Rectal smooth muscle tissue (tissue), 1 donor: Measurements from ENCODE around the gene ACAN.

Experiments used
- H3K27ac ChIP-seq: one replicate; pipeline ENCODE4 v1.7.0; 2013; ENCODE audit warnings: low read depth, low read length, inconsistent platforms
- H3K27me3 ChIP-seq: one replicate; pipeline ENCODE4 v1.7.0; 2013; ENCODE audit warnings: low read length; ENCODE audit not compliant: control insufficient read depth, insufficient read depth
- H3K36me3 ChIP-seq: one replicate; pipeline ENCODE4 v1.7.0; 2013; ENCODE audit warnings: low read length; ENCODE audit not compliant: control insufficient read depth, insufficient read depth
- H3K4me1 ChIP-seq: one replicate; pipeline ENCODE4 v1.7.0; 2013; ENCODE audit warnings: low read length; ENCODE audit not compliant: control insufficient read depth, insufficient read depth
- H3K4me3 ChIP-seq: one replicate; pipeline ENCODE4 v1.7.0; 2013; ENCODE audit warnings: low read length
- H3K9ac ChIP-seq: one replicate; pipeline ENCODE4 v1.7.0; 2013; ENCODE audit warnings: low read length

Gene ACAN

GRCh38 chr15:88803241-88803919 lies at the start of gene ACAN:
TSS of gene ACAN (plus strand) at chr15:88803436. CDS start at chr15:88836207, 32,771 bp downstream.
- peaks cover 3% of the 10 kb centered on the region for H3K27me3 ChIP-seq
- no peaks in the 10 kb centered on the region for H3K4me1 ChIP-seq
- H3K27ac ChIP-seq = no peak within 1 kb of the TSS
- H3K9ac ChIP-seq = no peak within 1 kb of the TSS
- H3K4me3 ChIP-seq = no peak within 1 kb of the TSS
- H3K36me3 ChIP-seq = no peaks in the 10 kb centered on the region

GRCh38 chr15:88756521-88756920 lies 46.7 kb upstream of the ACAN start:
- Histone ChIP-seq H3K4me1 (no peaks in the 10 kb centered on the region), H3K36me3 (no peaks in the 10 kb centered on the region), H3K9ac (no peak overlapping the region), H3K27me3 (no peaks in the 10 kb centered on the region), H3K4me3 (no peak overlapping the region), H3K27ac (no peak overlapping the region)

- no peak overlapping the region for H3K9ac ChIP-seq
- H3K27ac ChIP-seq = no peak overlapping the region
- H3K4me3 ChIP-seq = no peak overlapping the region
- H3K36me3 ChIP-seq = no peaks in the 10 kb centered on the region
- H3K4me1 ChIP-seq = no peaks in the 10 kb centered on the region
- H3K27me3 ChIP-seq = no peaks in the 10 kb centered on the region
Measured at GRCh38 chr15:88756921-88757320, 46.3 kb upstream of the ACAN start.

GRCh38 chr15:88759872-88760271 lies 43.4 kb upstream of the ACAN start:
- no peaks in the 10 kb centered on the region for H3K27me3 ChIP-seq
- no peaks in the 10 kb centered on the region for H3K4me1 ChIP-seq
- H3K36me3 ChIP-seq = no peaks in the 10 kb centered on the region
- H3K4me3 ChIP-seq = no peak overlapping the region
- no peak overlapping the region for H3K27ac ChIP-seq
- no peak overlapping the region for H3K9ac ChIP-seq

- Histone ChIP-seq H3K27me3 (no peaks in the 10 kb centered on the region), H3K4me3 (no peak overlapping the region), H3K4me1 (no peaks in the 10 kb centered on the region), H3K9ac (no peak overlapping the region), H3K36me3 (no peaks in the 10 kb centered on the region), H3K27ac (no peak overlapping the region)
Measured at GRCh38 chr15:88764448-88764847, 38.8 kb upstream of the ACAN start.

GRCh38 chr15:88765212-88765611 lies 38.0 kb upstream of the ACAN start:
- no peak overlapping the region for H3K27ac ChIP-seq
- no peaks in the 10 kb centered on the region for H3K4me1 ChIP-seq
- H3K4me3 ChIP-seq = no peak overlapping the region
- H3K27me3 ChIP-seq = no peaks in the 10 kb centered on the region
- H3K36me3 ChIP-seq = no peaks in the 10 kb centered on the region
- H3K9ac ChIP-seq = no peak overlapping the region

- H3K27me3 ChIP-seq = no peaks in the 10 kb centered on the region
- no peaks in the 10 kb centered on the region for H3K4me1 ChIP-seq
- H3K36me3 ChIP-seq = no peaks in the 10 kb centered on the region
- no peak overlapping the region for H3K9ac ChIP-seq
- no peak overlapping the region for H3K4me3 ChIP-seq
- H3K27ac ChIP-seq = no peak overlapping the region
Measured at GRCh38 chr15:88769161-88769971, 33.9 kb upstream of the ACAN start.

- Histone ChIP-seq H3K36me3 (no peaks in the 10 kb centered on the region), H3K27ac (no peak overlapping the region), H3K4me1 (no peaks in the 10 kb centered on the region), H3K4me3 (no peak overlapping the region), H3K9ac (no peak overlapping the region), H3K27me3 (no peaks in the 10 kb centered on the region)
Measured at GRCh38 chr15:88775776-88776175, 27.5 kb upstream of the ACAN start.

GRCh38 chr15:88776646-88777045 lies 26.6 kb upstream of the ACAN start:
- Histone ChIP-seq H3K9ac (no peak overlapping the region), H3K27ac (no peak overlapping the region), H3K36me3 (no peaks in the 10 kb centered on the region), H3K4me3 (no peak overlapping the region), H3K27me3 (no peaks in the 10 kb centered on the region), H3K4me1 (no peaks in the 10 kb centered on the region)

GRCh38 chr15:88779944-88780343 lies 23.3 kb upstream of the ACAN start:
- H3K36me3 ChIP-seq = no peaks in the 10 kb centered on the region
- no peak overlapping the region for H3K27ac ChIP-seq
- no peaks in the 10 kb centered on the region for H3K4me1 ChIP-seq
- no peak overlapping the region for H3K9ac ChIP-seq
- H3K27me3 ChIP-seq = no peaks in the 10 kb centered on the region
- no peak overlapping the region for H3K4me3 ChIP-seq

GRCh38 chr15:88782465-88782864 lies 20.8 kb upstream of the ACAN start:
- no peak overlapping the region for H3K4me3 ChIP-seq
- H3K4me1 ChIP-seq = no peaks in the 10 kb centered on the region
- no peaks in the 10 kb centered on the region for H3K27me3 ChIP-seq
- H3K27ac ChIP-seq = no peak overlapping the region
- no peak overlapping the region for H3K9ac ChIP-seq
- no peaks in the 10 kb centered on the region for H3K36me3 ChIP-seq

GRCh38 chr15:88785217-88785616 lies 18.0 kb upstream of the ACAN start:
- no peaks in the 10 kb centered on the region for H3K27me3 ChIP-seq
- no peaks in the 10 kb centered on the region for H3K4me1 ChIP-seq
- no peak overlapping the region for H3K9ac ChIP-seq
- H3K36me3 ChIP-seq = no peaks in the 10 kb centered on the region
- H3K27ac ChIP-seq = no peak overlapping the region
- H3K4me3 ChIP-seq = no peak overlapping the region

GRCh38 chr15:88788036-88788435 lies 15.2 kb upstream of the ACAN start:
- no peak overlapping the region for H3K4me3 ChIP-seq
- H3K9ac ChIP-seq = no peak overlapping the region
- no peak overlapping the region for H3K27ac ChIP-seq
- H3K4me1 ChIP-seq = no peaks in the 10 kb centered on the region
- H3K36me3 ChIP-seq = no peaks in the 10 kb centered on the region
- H3K27me3 ChIP-seq = no peaks in the 10 kb centered on the region
